ENCODE results near the gene MTMR4.
"Not testable (repeated sequence)": the region's sequence is repeated elsewhere in the genome, so short reads cannot be mapped to it uniquely, and the experiment has no call there.

Gene MTMR4

GRCh38 chr17:58521680-58522079, 7.2 kb upstream of the MTMR4 start:
- no peak for DNase-seq

GRCh38 chr17:58520843-58521430, 6.5 kb upstream of the MTMR4 start:
- no peak for DNase-seq

- peak; percentile 98 to 99 for DNase-seq
Measured at GRCh38 chr17:58517928-58518609, 3.6 kb upstream of the MTMR4 start.

GRCh38 chr17:58517378-58517927, 3.0 kb upstream of the MTMR4 start:
- DNase-seq: no peak

GRCh38 chr17:58516644-58517377, 2.4 kb upstream of the MTMR4 start:
- DNase-seq: no peak

- DNase-seq: no peak
Measured at GRCh38 chr17:58515286-58515685, 848 bp upstream of the MTMR4 start.

GRCh38 chr17:58514770-58515157, 326 bp upstream of the MTMR4 start:
- DNase-seq: no peak

GRCh38 chr17:58513267-58513964, 1.0 kb downstream of the MTMR4 start:
- no peak for DNase-seq

- no peak for DNase-seq
Measured at GRCh38 chr17:58510075-58510474, 4.4 kb downstream of the MTMR4 start.

GRCh38 chr17:58508341-58509067, 5.9 kb downstream of the MTMR4 start:
- DNase-seq: no peak

- DNase-seq: no peak
Measured at GRCh38 chr17:58507123-58507634, 7.3 kb downstream of the MTMR4 start.

GRCh38 chr17:58506354-58507080, 7.9 kb downstream of the MTMR4 start:
- no peak for DNase-seq

- no peak for DNase-seq
Measured at GRCh38 chr17:58504826-58505351, 9.5 kb downstream of the MTMR4 start.

GRCh38 chr17:58503866-58504265, 10.6 kb downstream of the MTMR4 start:
- DNase-seq: no peak

- DNase-seq: not testable (repeated sequence)
Measured at GRCh38 chr17:58503134-58503533, 11.3 kb downstream of the MTMR4 start.

GRCh38 chr17:58501451-58501850, 13.0 kb downstream of the MTMR4 start:
- DNase-seq: no peak

GRCh38 chr17:58498177-58498828, 16.1 kb downstream of the MTMR4 start:
- no peak for DNase-seq

- DNase-seq: no peak
Measured at GRCh38 chr17:58493506-58493905, 20.9 kb downstream of the MTMR4 start.

- no peak for DNase-seq
Measured at GRCh38 chr17:58492238-58493121, 22.0 kb downstream of the MTMR4 start.
